Osteoblast (primary cell): ENCODE data around the gene C12orf57. TPM values are rescaled to one million over a fixed set of nuclear protein-coding genes. Genes with fewer than 3 reads are reported as not detected.
"Not testable (repeated sequence)": the region's sequence is repeated elsewhere in the genome, so short reads cannot be mapped to it uniquely, and the experiment has no call there.

Experiments
- DNase-seq: peaks from one replicate; pipeline ENCODE4 v3.0.0; 2011; ENCODE audit warnings: low spot score, mixed read lengths; ENCODE audit not compliant: insufficient read length; ENCODE audit errors: missing footprints
- H2AFZ ChIP-seq: 2 replicates; pipeline ENCODE4 v1.6.0; 2011; ENCODE audit warnings: mild to moderate bottlenecking, low read length
- H3K27ac ChIP-seq: 2 replicates; pipeline ENCODE4 v1.5.1; 2011; ENCODE audit warnings: mild to moderate bottlenecking, low read depth, low read length, moderate library complexity
- H3K27me3 ChIP-seq: 2 replicates; pipeline ENCODE4 v1.6.0; 2012; ENCODE audit warnings: mild to moderate bottlenecking, control low read depth, inconsistent platforms, low read length, moderate library complexity; ENCODE audit not compliant: insufficient read depth
- H3K36me3 ChIP-seq: 2 replicates; pipeline ENCODE4 v1.5.1; 2011; ENCODE audit warnings: mild to moderate bottlenecking, low read length, control low read depth, moderate library complexity; ENCODE audit not compliant: insufficient read depth
- H3K4me1 ChIP-seq: 2 replicates; pipeline ENCODE4 v1.5.1; 2011; ENCODE audit warnings: mild to moderate bottlenecking, low read length, control low read depth, moderate library complexity; ENCODE audit not compliant: insufficient read depth
- H3K4me2 ChIP-seq: 2 replicates; pipeline ENCODE4 v1.6.0; 2011; ENCODE audit warnings: mild to moderate bottlenecking, low read length; ENCODE audit not compliant: insufficient read depth
- H3K4me3 ChIP-seq: fragments of 200-600 bp; sonication (generic); 3 replicates; pipeline ENCODE4 v1.5.1; 2012; ENCODE audit warnings: mild to moderate bottlenecking, low read length, inconsistent platforms; ENCODE audit not compliant: insufficient read depth
- H3K79me2 ChIP-seq: 2 replicates; pipeline ENCODE4 v1.6.0; 2012; ENCODE audit warnings: mild to moderate bottlenecking, low read length, control low read depth, inconsistent platforms; ENCODE audit not compliant: insufficient read depth
- H3K9me3 ChIP-seq: 2 replicates; pipeline ENCODE4 v1.5.1; 2011; ENCODE audit warnings: low read depth, low read length, control low read depth
- H4K20me1 ChIP-seq: 2 replicates; pipeline ENCODE4 v1.6.0; 2012; ENCODE audit warnings: mild to moderate bottlenecking, low read length, control low read depth; ENCODE audit not compliant: insufficient read depth
- CTCF ChIP-seq: IDR thresholded peaks from 2 replicates; pipeline ENCODE4 v1.5.1; 2011; ENCODE audit warnings: mild to moderate bottlenecking, low read depth, low read length, moderate library complexity; ENCODE audit errors: extremely low read depth
- total RNA-seq: library from RNA; depleted of rRNA; stranded (reverse); fragments of >200 nt; gene quantifications from 2 replicates; pipeline ENCODE4 v1.2.3, GENCODE V29; 2012

Gene C12orf57
- total RNA-seq, 1 donor: 81.4 TPM

DNA sequence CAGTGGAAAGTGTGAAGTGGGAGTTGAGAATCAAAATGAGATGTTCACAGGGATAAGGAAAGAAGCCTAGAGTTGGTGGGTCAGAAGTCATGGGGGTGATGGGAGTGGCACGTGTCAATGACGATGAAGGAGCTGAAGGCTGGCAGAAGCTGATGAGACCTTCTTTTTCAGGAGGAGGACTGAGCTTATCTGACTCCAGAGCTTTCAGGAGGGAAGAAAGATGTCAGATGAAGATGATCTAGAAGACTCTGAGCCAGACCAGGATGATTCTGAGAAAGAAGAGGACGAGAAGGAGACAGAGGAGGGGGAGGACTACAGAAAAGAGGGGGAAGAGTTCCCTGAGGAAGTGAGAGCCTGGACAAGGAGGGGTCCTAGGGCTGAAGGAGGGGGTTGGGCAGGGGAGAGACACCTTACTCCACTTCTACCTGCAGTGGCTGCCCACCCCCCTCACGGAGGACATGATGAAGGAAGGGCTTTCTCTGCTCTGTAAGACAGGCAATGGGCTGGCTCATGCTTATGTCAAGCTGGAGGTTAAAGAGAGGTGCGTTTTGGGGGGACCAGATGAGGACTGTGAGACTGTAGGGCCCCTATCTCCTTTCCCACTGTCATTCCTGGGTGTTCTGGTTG lies 38.3 kb upstream of the C12orf57 start:
- H3K36me3 ChIP-seq: no peaks in the 10 kb centered on the region
- H3K4me1 ChIP-seq: peaks cover 10% of the 10 kb centered on the region
- peak overlapping the region; percentile 100 for H2AFZ ChIP-seq
- H3K4me3 ChIP-seq: peak overlapping the region; percentile 99
- no peak for TF ChIP-seq CTCF
- no peaks in the 10 kb centered on the region for H3K79me2 ChIP-seq
- peak overlapping the region; percentile 87 for H3K27ac ChIP-seq
- H3K9me3 ChIP-seq: no peaks in the 10 kb centered on the region
- DNase-seq: no peak
- H4K20me1 ChIP-seq: no peaks in the 10 kb centered on the region
- peak overlapping the region; percentile 100 for H3K4me2 ChIP-seq
- no peaks in the 10 kb centered on the region for H3K27me3 ChIP-seq

DNA sequence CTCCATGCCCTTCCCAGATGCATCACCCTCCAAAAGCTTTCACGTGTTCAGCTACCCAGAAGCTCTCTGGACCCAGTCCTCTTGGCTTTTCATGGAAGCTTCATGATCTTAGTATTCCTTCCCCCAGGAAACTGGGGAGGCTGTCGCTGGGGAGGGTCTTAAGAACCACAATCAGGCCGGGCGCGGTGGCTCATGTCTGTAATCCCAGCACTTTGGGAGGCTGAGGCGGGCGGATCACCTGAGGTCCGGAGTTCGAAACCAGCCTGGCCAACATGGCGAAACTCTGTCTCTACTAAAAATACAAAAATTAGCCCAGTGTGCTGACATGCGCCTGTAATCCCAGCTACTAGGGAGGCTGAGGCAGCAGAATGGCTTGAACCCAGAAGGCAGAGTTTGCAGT lies 35.7 kb upstream of the C12orf57 start:
- not testable (repeated sequence) for H3K4me2 ChIP-seq, H3K79me2 ChIP-seq, H4K20me1 ChIP-seq, H3K27ac ChIP-seq, H3K36me3 ChIP-seq, H2AFZ ChIP-seq, H3K4me1 ChIP-seq, H3K4me3 ChIP-seq, H3K27me3 ChIP-seq, H3K9me3 ChIP-seq, DNase-seq

GRCh38 chr12:6909421-6910145 lies 34.2 kb upstream of the C12orf57 start:
- H4K20me1 ChIP-seq: no peaks in the 10 kb centered on the region
- H3K4me1 ChIP-seq: peaks cover 12% of the 10 kb centered on the region
- no peak for TF ChIP-seq CTCF
- no peaks in the 10 kb centered on the region for H3K9me3 ChIP-seq
- peaks cover 2% of the 10 kb centered on the region for H3K79me2 ChIP-seq
- H3K27me3 ChIP-seq: no peaks in the 10 kb centered on the region
- H3K36me3 ChIP-seq: no peaks in the 10 kb centered on the region
- peak; percentile 56 for DNase-seq
- H3K27ac ChIP-seq: no peak overlapping the region
- H3K4me3 ChIP-seq: no peak overlapping the region
- H3K4me2 ChIP-seq: no peak overlapping the region
- no peak overlapping the region for H2AFZ ChIP-seq

- Histone ChIP-seq H3K27me3 (no peaks in the 10 kb centered on the region), H3K4me1 (peaks cover 20% of the 10 kb centered on the region), H3K27ac (no peak overlapping the region), H3K4me3 (no peak overlapping the region), H4K20me1 (peaks cover 4% of the 10 kb centered on the region), H3K36me3 (peaks cover 4% of the 10 kb centered on the region), H3K4me2 (no peak overlapping the region), H2AFZ (no peak overlapping the region), H3K9me3 (no peaks in the 10 kb centered on the region), H3K79me2 (peaks cover 19% of the 10 kb centered on the region)
- DNase-seq: no peak
- no peak for TF ChIP-seq CTCF
Measured at GRCh38 chr12:6912164-6912935, 31.5 kb upstream of the C12orf57 start.
